Endothelial cell of umbilical vein (primary cell): ENCODE measurements around the gene SYNDIG1. TPM values are rescaled to one million over a fixed set of nuclear protein-coding genes. Genes with fewer than 3 reads are reported as not detected.

ENCODE experiments used
- BruUV-seq: library from RNA; stranded (reverse); fragments of 400-500 nt; replicated peaks from 2 replicates; lab custom pipeline; 2021; lab: Mats Ljungman, UMichigan
- CTCF ChIA-PET: fragments of 300-600, 350-600 bp; sonication (Branson Sonifier 250); formaldehyde crosslinking; loops from one replicate; lab custom pipeline; 2021; ENCODE audit warnings: antibody characterized with exemption, inconsistent platforms; lab: Charles Lee
- POLR2A ChIA-PET: fragments of 300-600, 350-600 bp; sonication (Branson Sonifier 250); formaldehyde crosslinking; loops from one replicate; lab custom pipeline; 2021; ENCODE audit warnings: antibody characterized with exemption, inconsistent platforms; lab: Charles Lee
- DNase-seq: peaks from one replicate; pipeline ENCODE4 v3.0.0-alpha.2; 2011; ENCODE audit warnings: low read depth, low spot score
- FAIRE-seq: peaks from 2 replicates; lab custom pipeline; 2011; peaks lifted over from hg19 to GRCh38; lab: Jason Lieb, UNC
- H2AFZ ChIP-seq: 2 replicates; pipeline ENCODE4 v1.6.0; 2012; ENCODE audit warnings: low read depth, low read length, control low read depth, inconsistent platforms
- H3K27ac ChIP-seq: 2 replicates; pipeline ENCODE4 v1.5.1; 2011; ENCODE audit warnings: low read depth, mild to moderate bottlenecking, control low read depth, low read length, moderate library complexity; ENCODE audit not compliant: insufficient read depth
- H3K27me3 ChIP-seq, 2 experiments: 2 replicates each; pipeline versions ENCODE4 v1.6.0 to v1.6.1; 2011; ENCODE audit warnings: low read length in 2 of 2, mixed read lengths in 1 of 2; ENCODE audit not compliant: control insufficient read depth in 2 of 2, insufficient read depth in 2 of 2
- H3K36me3 ChIP-seq, 2 experiments: 2 replicates in 1 of 2; 3 replicates in 1 of 2; pipeline ENCODE4 v1.5.1; 2011; ENCODE audit warnings: low read length in 2 of 2, mild to moderate bottlenecking in 1 of 2, moderate library complexity in 1 of 2; ENCODE audit not compliant: control insufficient read depth in 2 of 2, insufficient read depth in 2 of 2; ENCODE audit errors: extremely low read depth in 1 of 2
- H3K4me1 ChIP-seq: 3 replicates; pipeline ENCODE4 v1.5.1; 2011; ENCODE audit warnings: mild to moderate bottlenecking, low read length; ENCODE audit not compliant: control insufficient read depth, insufficient read depth; ENCODE audit errors: extremely low read depth
- H3K4me2 ChIP-seq: 2 replicates; pipeline ENCODE4 v1.6.1; 2011; ENCODE audit warnings: low read length, control low read depth, mixed read lengths; ENCODE audit not compliant: insufficient read depth
- H3K4me3 ChIP-seq, 3 experiments: fragments of 200-600 bp in 1 of 3; sonication (generic), shearing (Covaris generic) in 1 of 3; replicated peaks in 1 of 3; 2 replicates each; pipeline ENCODE4 v1.5.1; 2011 to 2016; ENCODE audit warnings: control low read depth in 3 of 3, low read length in 3 of 3, mild to moderate bottlenecking in 2 of 3, inconsistent platforms in 1 of 3, low read depth in 1 of 3, moderate library complexity in 1 of 3; ENCODE audit not compliant: insufficient read depth in 1 of 3
- H3K79me2 ChIP-seq: 2 replicates; pipeline ENCODE4 v1.6.0; 2012; ENCODE audit warnings: low read length, inconsistent platforms; ENCODE audit not compliant: control insufficient read depth, insufficient read depth
- H3K9ac ChIP-seq: replicated peaks from 2 replicates; pipeline ENCODE3; 2011; ENCODE audit warnings: low read length, control low read depth; ENCODE audit not compliant: insufficient read depth; ENCODE audit errors: extremely low read depth
- H3K9me1 ChIP-seq: replicated peaks from 3 replicates; pipeline ENCODE4 v1.6.0; 2011; ENCODE audit warnings: mild to moderate bottlenecking, low read length; ENCODE audit not compliant: control insufficient read depth, insufficient read depth; ENCODE audit errors: extremely low read depth
- H3K9me3 ChIP-seq: replicated peaks from 2 replicates; pipeline ENCODE4 v1.5.1; 2012; ENCODE audit warnings: low read length, inconsistent platforms; ENCODE audit not compliant: control insufficient read depth, insufficient read depth
- H4K20me1 ChIP-seq: replicated peaks from 2 replicates; pipeline ENCODE3; 2011; ENCODE audit warnings: mild to moderate bottlenecking, low read length; ENCODE audit not compliant: control insufficient read depth, insufficient read depth; ENCODE audit errors: extremely low read depth
- EZH2 ChIP-seq: IDR thresholded peaks from 2 replicates; pipeline ENCODE4 v1.6.1; 2012; ENCODE audit warnings: borderline replicate concordance, low read depth, mild to moderate bottlenecking, moderate library complexity, low read length, inconsistent platforms; ENCODE audit not compliant: severe bottlenecking
- FOS ChIP-seq: IDR thresholded peaks from 2 replicates; pipeline ENCODE4 v1.6.1; 2011; ENCODE audit warnings: mild to moderate bottlenecking, low read length, moderate library complexity, borderline replicate concordance; ENCODE audit not compliant: insufficient read depth
- GATA2 ChIP-seq: IDR thresholded peaks from 2 replicates; pipeline ENCODE4 v1.7.0; 2011; ENCODE audit warnings: low read depth, mild to moderate bottlenecking, moderate library complexity, mixed read lengths, low read length; ENCODE audit not compliant: insufficient read length, insufficient read depth
- JUN ChIP-seq: IDR thresholded peaks from 2 replicates; pipeline ENCODE4 v1.6.1; 2011; ENCODE audit warnings: borderline replicate concordance, low read depth; ENCODE audit not compliant: insufficient read length, insufficient read depth
- MYC ChIP-seq: IDR thresholded peaks from one replicate; pipeline ENCODE4 v1.6.1; 2011; ENCODE audit warnings: mild to moderate bottlenecking, low read depth, low read length
- POLR2A ChIP-seq: IDR thresholded peaks from 2 replicates; pipeline ENCODE4 v1.6.1; 2012; ENCODE audit warnings: low read depth, mild to moderate bottlenecking, control low read depth, low read length
- POLR2AphosphoS5 ChIP-seq: IDR thresholded peaks from 2 replicates; pipeline ENCODE4 v1.6.1; 2012; ENCODE audit warnings: low read depth, mild to moderate bottlenecking, control low read depth, low read length, moderate library complexity; ENCODE audit not compliant: insufficient read depth
- dilution Hi-C: fragments of 300-500 bp; cut with MboI; formaldehyde crosslinking; loops from one replicate; pipeline ENCODE4 v1.15.0; 2019; ENCODE audit warnings: low sequenced_read_pairs; ENCODE audit not compliant: extremely low pct_ligation_motif_present
- intact Hi-C: fragments of 100-400 bp; cut with micrococcal nuclease; formaldehyde crosslinking; loops from one replicate; pipeline ENCODE4 v1.10.0; 2022
- polyA plus RNA-seq, 4 experiments: library from polyadenylated mRNA; depleted of rRNA in 3 of 4; stranded (reverse) in 3 of 4; unstranded in 1 of 4; fragments of >200 nt; gene quantifications; 2 replicates each; pipeline versions ENCODE4 v1.2.1 to v1.2.3, GENCODE V29; 2011 to 2012; ENCODE audit warnings: missing spikeins in 1 of 4
- total RNA-seq: library from RNA; stranded (reverse); gene quantifications from 2 replicates; pipeline ENCODE4 v1.2.3, GENCODE V29; 2021
- TF ChIP-seq, protein P1 (sequence below): IDR thresholded peaks from 2 replicates; pipeline ENCODE4 v1.6.1; 2011; ENCODE audit not compliant: insufficient read depth, insufficient read length
- TF ChIP-seq, protein P2 (sequence below), 2 donors: IDR thresholded peaks; 1 replicate in 1 of 2; 2 replicates in 1 of 2; pipeline ENCODE4 v1.5.1; 2011; ENCODE audit warnings: low read length in 2 of 2, mild to moderate bottlenecking in 2 of 2, moderate library complexity in 2 of 2, control low read depth in 1 of 2, inconsistent platforms in 1 of 2, low read depth in 1 of 2; ENCODE audit not compliant: insufficient read depth in 1 of 2; ENCODE audit errors: extremely low read depth in 1 of 2

The SYNDIG1 gene
- total and polyA plus RNA-seq, 2 donors (not counting 3 experiments of a cell fraction or from before 2014, with no cell fraction given): not detected

GRCh38 chr20:24603454-24603853, 134.0 kb downstream of the SYNDIG1 start:
- H3K36me3 ChIP-seq: no peaks in the 10 kb centered on the region
- no peak overlapping the region for H3K27ac ChIP-seq
- H3K9me3 ChIP-seq: peaks cover 7% of the 10 kb centered on the region
- H3K4me2 ChIP-seq: no peak overlapping the region
- TF ChIP-seq FOS: no peak
- no peak for TF ChIP-seq JUN
- TF ChIP-seq, protein P1, sequence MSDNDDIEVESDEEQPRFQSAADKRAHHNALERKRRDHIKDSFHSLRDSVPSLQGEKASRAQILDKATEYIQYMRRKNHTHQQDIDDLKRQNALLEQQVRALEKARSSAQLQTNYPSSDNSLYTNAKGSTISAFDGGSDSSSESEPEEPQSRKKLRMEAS: no peak
- no peak for TF ChIP-seq MYC
- TF ChIP-seq POLR2AphosphoS5: no peak
- no peaks in the 10 kb centered on the region for H3K79me2 ChIP-seq
- no peak overlapping the region for H2AFZ ChIP-seq
- H3K4me1 ChIP-seq: no peaks in the 10 kb centered on the region
- no TSS peak for BruUV-seq
- intact Hi-C loops: no loop called here
- FAIRE-seq (no peak), DNase-seq (no peak)
- H3K9me1 ChIP-seq: no peaks in the 10 kb centered on the region
- H3K9ac ChIP-seq: no peak overlapping the region
- H3K4me3 ChIP-seq: no peak overlapping the region
- H4K20me1 ChIP-seq: no peaks in the 10 kb centered on the region
- CTCF ChIA-PET: no interaction called here
- dilution Hi-C loops: no loop called here
- POLR2A ChIA-PET: no interaction called here
- no peaks in the 10 kb centered on the region for H3K27me3 ChIP-seq

GRCh38 chr20:24604966-24605665, 135.7 kb downstream of the SYNDIG1 start:
- intact Hi-C loops: no loop called here
- Histone ChIP-seq H4K20me1 (no peaks in the 10 kb centered on the region), H3K27me3 (no peaks in the 10 kb centered on the region), H3K4me3 (no peak overlapping the region), H3K9me3 (peaks cover 5% of the 10 kb centered on the region), H3K9ac (no peak overlapping the region), H2AFZ (no peak overlapping the region), H3K27ac (no peak overlapping the region), H3K36me3 (no peaks in the 10 kb centered on the region), H3K9me1 (no peaks in the 10 kb centered on the region), H3K4me1 (no peaks in the 10 kb centered on the region), H3K79me2 (no peaks in the 10 kb centered on the region), H3K4me2 (no peak overlapping the region)
- TF ChIP-seq MYC (no peak), EZH2 (no peak), POLR2AphosphoS5 (no peak), POLR2A (no peak), JUN (no peak), GATA2 (no peak), FOS (no peak)
- TF ChIP-seq, protein P1: no peak
- TF ChIP-seq, protein P2, sequence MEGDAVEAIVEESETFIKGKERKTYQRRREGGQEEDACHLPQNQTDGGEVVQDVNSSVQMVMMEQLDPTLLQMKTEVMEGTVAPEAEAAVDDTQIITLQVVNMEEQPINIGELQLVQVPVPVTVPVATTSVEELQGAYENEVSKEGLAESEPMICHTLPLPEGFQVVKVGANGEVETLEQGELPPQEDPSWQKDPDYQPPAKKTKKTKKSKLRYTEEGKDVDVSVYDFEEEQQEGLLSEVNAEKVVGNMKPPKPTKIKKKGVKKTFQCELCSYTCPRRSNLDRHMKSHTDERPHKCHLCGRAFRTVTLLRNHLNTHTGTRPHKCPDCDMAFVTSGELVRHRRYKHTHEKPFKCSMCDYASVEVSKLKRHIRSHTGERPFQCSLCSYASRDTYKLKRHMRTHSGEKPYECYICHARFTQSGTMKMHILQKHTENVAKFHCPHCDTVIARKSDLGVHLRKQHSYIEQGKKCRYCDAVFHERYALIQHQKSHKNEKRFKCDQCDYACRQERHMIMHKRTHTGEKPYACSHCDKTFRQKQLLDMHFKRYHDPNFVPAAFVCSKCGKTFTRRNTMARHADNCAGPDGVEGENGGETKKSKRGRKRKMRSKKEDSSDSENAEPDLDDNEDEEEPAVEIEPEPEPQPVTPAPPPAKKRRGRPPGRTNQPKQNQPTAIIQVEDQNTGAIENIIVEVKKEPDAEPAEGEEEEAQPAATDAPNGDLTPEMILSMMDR (IDR thresholded peaks at IDR 0.05; ENCODE audit: extremely low read depth in 1 of 2, insufficient read depth in 1 of 2, low read depth in 1 of 2, low read length in 2 of 2): no peak
- BruUV-seq: no TSS peak
- POLR2A ChIA-PET: no interaction called here
- dilution Hi-C loops: no loop called here
- CTCF ChIA-PET: no interaction called here
- DNase-seq (no peak), FAIRE-seq (no peak)
